ENCODE measurements around the gene AMN1. TPM values are rescaled to one million over a fixed set of nuclear protein-coding genes. Genes with fewer than 3 reads are reported as not detected.
"Not testable (repeated sequence)": the region's sequence is repeated elsewhere in the genome, so short reads cannot be mapped to it uniquely, and the experiment has no call there.

Gene AMN1
- total RNA-seq, 2 donors from 2014 or later: 12.8 to 27.2 TPM

- no peaks in the 10 kb centered on the region for H3K36me3 ChIP-seq
- no peak overlapping the region for H3K4me3 ChIP-seq
- no peak overlapping the region for H3K27ac ChIP-seq
- TF ChIP-seq CTCF (IDR thresholded peaks at IDR 0.05): no peak
- H3K4me1 ChIP-seq (ENCODE audit: control insufficient read depth in 1 of 2, low read depth in 2 of 2): peaks cover 11 to 22% of the 10 kb centered on the region in 2 donors
- H3K9me3 ChIP-seq: no peaks in the 10 kb centered on the region
- no peak for ATAC-seq (ENCODE audit: insufficient number of reproducible peaks, low FRiP score, low read depth)
- no peak for DNase-seq (ENCODE audit: low spot score)
- no peaks in the 10 kb centered on the region for H3K27me3 ChIP-seq (replicated peaks; ENCODE audit: insufficient read depth)
Observed at GRCh38 chr12:31726575-31726974, 2.2 kb downstream of the AMN1 start.

DNA sequence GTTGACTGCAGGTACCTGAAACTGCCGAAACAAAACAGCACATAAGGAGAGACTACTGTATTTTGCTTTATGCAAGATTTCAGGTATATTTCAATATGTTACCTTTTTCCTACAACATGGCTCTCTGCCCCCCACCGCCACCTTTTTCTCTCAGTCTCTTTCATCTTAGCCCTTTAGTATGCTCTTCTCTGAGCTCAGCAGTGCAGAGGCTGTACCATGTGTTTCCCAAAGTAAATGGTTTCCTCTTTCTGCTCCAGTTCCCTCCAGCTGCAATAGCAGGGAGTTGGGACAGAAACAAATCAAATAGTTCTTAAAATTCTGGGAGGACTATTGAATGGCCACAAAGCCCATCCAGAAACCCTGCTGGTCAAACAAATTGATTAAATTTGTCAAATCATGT lies 4.3 kb downstream of the AMN1 start:
- Histone ChIP-seq H3K36me3 (no peaks in the 10 kb centered on the region), H3K27ac (no peak overlapping the region), H3K9me3 (no peaks in the 10 kb centered on the region), H3K4me1 (ENCODE audit: control insufficient read depth in 1 of 2, low read depth in 2 of 2) (peaks cover 0 to 2% of the 10 kb centered on the region in 2 donors), H3K4me3 (no peak overlapping the region), H3K27me3 (replicated peaks; ENCODE audit: insufficient read depth) (no peaks in the 10 kb centered on the region)
- ATAC-seq (ENCODE audit: insufficient number of reproducible peaks, low FRiP score, low read depth) (no peak), DNase-seq (ENCODE audit: low spot score) (no peak)
- TF ChIP-seq CTCF (IDR thresholded peaks at IDR 0.05): no peak

GRCh38 chr12:31722580-31722979 lies 6.2 kb downstream of the AMN1 start:
- H3K4me1 ChIP-seq (ENCODE audit: control insufficient read depth in 1 of 2, low read depth in 2 of 2): no peaks in the 10 kb centered on the region
- H3K27me3 ChIP-seq (replicated peaks; ENCODE audit: insufficient read depth): no peaks in the 10 kb centered on the region
- H3K27ac ChIP-seq: no peak overlapping the region
- H3K4me3 ChIP-seq: no peak overlapping the region
- DNase-seq (ENCODE audit: low spot score): no peak
- no peak for TF ChIP-seq CTCF (IDR thresholded peaks at IDR 0.05)
- no peak for ATAC-seq (ENCODE audit: insufficient number of reproducible peaks, low FRiP score, low read depth)
- no peaks in the 10 kb centered on the region for H3K9me3 ChIP-seq
- H3K36me3 ChIP-seq: no peaks in the 10 kb centered on the region

DNA sequence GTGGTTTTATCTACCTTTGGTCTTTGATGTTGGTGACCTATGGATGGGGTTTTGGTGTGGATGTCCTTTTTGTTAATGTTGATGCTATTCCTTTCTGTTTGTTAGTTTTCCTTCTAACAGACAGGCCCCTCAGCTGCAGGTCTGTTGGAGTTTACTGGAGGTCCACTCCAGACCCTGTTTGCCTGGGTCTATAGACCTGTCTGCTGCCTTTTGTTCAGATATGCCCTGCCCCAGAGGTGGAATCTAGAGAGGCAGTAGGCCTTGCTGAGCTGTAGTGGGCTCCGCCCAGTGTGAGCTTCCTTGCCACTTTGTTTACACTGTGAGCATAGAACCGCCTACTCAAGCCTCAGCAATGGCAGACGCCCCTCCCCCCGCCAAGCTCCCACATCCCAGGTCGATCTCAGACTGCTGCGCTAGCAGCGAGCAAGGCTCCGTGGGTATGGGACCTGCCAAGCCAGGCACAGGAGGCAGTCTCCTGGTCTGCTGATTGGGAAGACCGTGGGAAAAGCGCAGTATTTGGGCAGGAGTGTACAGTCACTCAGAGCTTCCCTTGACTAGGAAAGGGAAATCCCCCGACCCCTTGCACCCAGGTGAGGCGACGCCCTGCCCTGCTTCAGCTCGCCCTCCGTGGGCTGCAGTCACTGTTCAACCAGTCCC lies 10.2 kb downstream of the AMN1 start:
- H3K27ac ChIP-seq; H3K27me3 ChIP-seq (replicated peaks; ENCODE audit: insufficient read depth); DNase-seq (ENCODE audit: low spot score); H3K4me1 ChIP-seq (ENCODE audit: control insufficient read depth in 1 of 2, low read depth in 2 of 2); H3K4me3 ChIP-seq; H3K36me3 ChIP-seq; ATAC-seq (ENCODE audit: insufficient number of reproducible peaks, low FRiP score, low read depth); H3K9me3 ChIP-seq: not testable (repeated sequence)

DNA sequence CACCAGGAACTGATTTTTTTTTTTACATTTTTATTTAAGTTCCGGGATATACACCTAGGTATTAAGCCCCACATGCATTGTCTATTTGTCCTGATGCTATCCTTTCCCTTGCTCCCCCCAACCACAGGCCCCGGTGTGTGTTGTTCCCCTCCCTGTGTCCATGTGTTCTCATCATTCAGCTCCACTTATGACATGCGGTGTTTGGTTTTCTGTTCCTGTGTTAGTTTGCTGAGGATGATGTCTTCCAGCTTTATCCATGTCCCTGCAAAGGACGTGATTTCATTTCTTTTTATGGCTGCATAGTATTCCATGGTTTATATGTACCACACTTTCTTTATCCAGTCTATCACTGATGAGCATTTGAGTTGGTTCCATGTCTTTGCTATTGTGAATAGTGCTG lies 11.8 kb downstream of the AMN1 start:
- not testable (repeated sequence) for DNase-seq (ENCODE audit: low spot score); H3K4me1 ChIP-seq (ENCODE audit: control insufficient read depth in 1 of 2, low read depth in 2 of 2); H3K27ac ChIP-seq; H3K27me3 ChIP-seq (replicated peaks; ENCODE audit: insufficient read depth); ATAC-seq (ENCODE audit: insufficient number of reproducible peaks, low FRiP score, low read depth); H3K36me3 ChIP-seq; H3K4me3 ChIP-seq; H3K9me3 ChIP-seq

- Histone ChIP-seq H3K27ac (no peak overlapping the region), H3K4me3 (no peak overlapping the region), H3K27me3 (replicated peaks; ENCODE audit: insufficient read depth) (no peaks in the 10 kb centered on the region), H3K36me3 (no peaks in the 10 kb centered on the region), H3K4me1 (ENCODE audit: control insufficient read depth in 1 of 2, low read depth in 2 of 2) (no peaks in the 10 kb centered on the region), H3K9me3 (no peaks in the 10 kb centered on the region)
- DNase-seq (ENCODE audit: low spot score) (no peak), ATAC-seq (ENCODE audit: insufficient number of reproducible peaks, low FRiP score, low read depth) (no peak)
- TF ChIP-seq CTCF (IDR thresholded peaks at IDR 0.05): no peak
Observed at GRCh38 chr12:31715283-31715825, 13.5 kb downstream of the AMN1 start.

All from thoracic aorta (tissue), 2 donors.